Umbilical cord (tissue), 2 donors: Measurements from ENCODE around the gene IQGAP2. TPM values are rescaled to one million over a fixed set of nuclear protein-coding genes. Genes with fewer than 3 reads are reported as not detected.

Experiments used
- DNase-seq: peaks from one replicate; pipeline ENCODE4 v3.0.0-alpha.2; 2015; ENCODE audit warnings: low spot score
- total RNA-seq: library from RNA; depleted of rRNA; stranded (reverse); fragments of >200 nt; gene quantifications from one replicate; pipeline ENCODE4 v1.2.3, GENCODE V29; 2014; ENCODE audit warnings: low replicate concordance; ENCODE audit not compliant: insufficient read depth

Gene IQGAP2
- total RNA-seq, 1 donor from 2014 or later: 32.3 TPM

GRCh38 chr5:76383126-76383832 lies 19.8 kb upstream of the IQGAP2 start:
- DNase-seq: no peak

GRCh38 chr5:76384189-76384588 lies 18.9 kb upstream of the IQGAP2 start:
- no peak for DNase-seq

DNA sequence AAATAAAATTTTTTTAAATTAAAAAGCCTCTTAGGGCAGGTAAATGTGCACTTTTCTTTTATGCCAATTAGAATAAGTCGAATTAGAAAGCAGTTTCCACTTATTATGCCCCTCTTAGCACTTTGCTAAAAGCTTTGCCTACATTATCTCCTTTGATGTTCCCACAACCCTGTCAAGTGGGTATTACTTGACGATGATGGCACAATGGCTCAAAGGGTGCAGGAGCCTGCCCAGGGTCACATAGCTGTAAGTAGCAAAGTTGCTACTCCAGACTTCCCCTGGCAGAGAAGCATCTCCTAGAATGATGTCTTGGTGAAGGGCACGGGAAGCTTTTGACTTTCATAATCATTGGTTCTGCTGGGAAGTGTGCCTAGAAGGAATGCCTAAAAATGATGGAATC lies 18.4 kb upstream of the IQGAP2 start:
- no peak for DNase-seq

- DNase-seq: no peak
These were observed 17.5 kb upstream of the IQGAP2 start for GRCh38 chr5:76385540-76385939.

- DNase-seq: no peak
These were observed 16.7 kb upstream of the IQGAP2 start for GRCh38 chr5:76386360-76386759.

GRCh38 chr5:76388236-76388635 lies 14.8 kb upstream of the IQGAP2 start:
- peak; percentile 38 for DNase-seq

DNA sequence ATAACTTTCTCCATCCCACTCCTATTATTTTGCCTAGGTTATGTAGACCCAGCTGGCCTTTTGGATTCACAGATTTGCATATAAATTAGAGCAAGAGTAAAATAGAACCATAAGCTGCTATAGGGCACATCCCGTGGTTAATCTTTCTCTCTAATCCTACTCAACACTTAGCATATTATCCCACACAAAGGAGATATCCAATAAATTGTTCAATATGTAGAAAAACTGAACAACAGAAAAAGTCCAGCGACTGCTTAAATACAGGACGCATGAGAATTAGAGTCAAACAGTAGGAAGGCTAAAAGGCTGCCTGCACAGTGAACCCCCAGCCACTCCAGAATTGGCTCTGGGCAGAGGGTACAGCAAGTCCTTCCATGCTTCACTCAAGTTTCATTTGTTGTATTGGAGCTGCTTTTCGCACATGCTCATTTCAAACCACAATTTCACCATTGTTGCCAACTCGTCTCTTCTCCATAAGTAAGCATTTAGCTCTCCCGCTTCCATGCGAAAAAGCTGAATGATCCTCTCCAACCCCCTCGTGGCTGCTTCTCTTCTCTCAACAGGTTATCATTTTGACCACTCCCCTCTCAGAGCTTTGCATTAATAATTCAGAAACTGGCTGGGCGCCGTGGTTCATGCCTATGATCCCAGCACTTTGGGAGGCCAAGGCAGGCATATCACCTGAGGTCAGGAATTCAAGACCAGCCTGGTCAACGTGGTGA lies 14.1 kb upstream of the IQGAP2 start:
- DNase-seq: no peak

DNA sequence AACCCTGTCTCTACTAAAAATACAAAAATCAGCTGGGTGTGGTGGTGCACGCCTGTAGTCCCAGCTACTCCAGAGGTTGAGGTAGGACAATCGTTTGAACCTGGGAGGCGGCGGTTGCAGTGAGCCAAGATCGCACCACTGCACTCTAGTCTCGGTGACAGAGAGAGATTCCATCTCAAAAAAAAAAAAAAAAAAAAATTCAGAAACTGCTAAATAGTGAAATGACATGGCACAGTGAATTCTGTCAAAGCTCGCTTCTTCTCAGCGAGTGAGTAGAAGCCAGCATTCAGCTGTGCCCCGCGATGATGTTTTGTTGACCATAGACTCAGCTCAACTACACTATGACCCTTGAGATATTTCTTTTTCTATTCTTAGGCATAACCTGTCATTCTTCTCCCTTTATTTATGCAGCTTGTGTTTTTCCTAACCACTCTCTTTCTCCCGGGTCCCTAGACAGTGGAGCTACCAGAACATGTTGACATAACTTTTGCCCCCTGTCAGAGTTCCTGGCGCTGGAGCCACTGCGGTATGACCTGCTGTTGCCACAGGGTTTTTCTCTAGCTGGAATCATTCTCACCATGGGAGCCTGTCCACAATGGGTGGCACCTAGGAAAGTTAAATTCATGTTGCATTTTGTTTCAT lies 13.5 kb upstream of the IQGAP2 start:
- no peak for DNase-seq

- DNase-seq: no peak
These were observed 12.1 kb upstream of the IQGAP2 start for GRCh38 chr5:76391014-76391413.

- no peak for DNase-seq
These were observed 9.9 kb upstream of the IQGAP2 start for GRCh38 chr5:76393035-76393680.

DNA sequence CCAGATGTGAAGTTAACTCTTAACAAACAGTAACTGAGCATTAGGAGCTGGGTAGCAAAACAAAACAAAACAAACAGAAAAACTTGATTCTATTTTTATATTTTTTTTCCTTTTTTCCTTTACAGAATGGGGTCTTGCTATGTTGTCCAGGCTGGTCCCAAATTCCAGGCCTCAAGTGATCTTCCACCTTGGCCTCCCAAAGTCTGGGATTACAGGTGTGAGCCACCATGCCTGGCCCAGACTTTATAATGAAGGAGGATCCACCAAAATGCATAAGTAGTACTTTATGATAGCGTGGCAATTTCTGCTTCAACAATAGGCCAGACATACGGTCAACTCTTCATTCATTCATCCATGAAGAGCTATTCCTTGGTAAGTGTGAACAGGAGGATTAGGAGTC lies 5.9 kb upstream of the IQGAP2 start:
- DNase-seq: no peak

- DNase-seq: no peak
These were observed 3.8 kb upstream of the IQGAP2 start for GRCh38 chr5:76399268-76399667.

DNA sequence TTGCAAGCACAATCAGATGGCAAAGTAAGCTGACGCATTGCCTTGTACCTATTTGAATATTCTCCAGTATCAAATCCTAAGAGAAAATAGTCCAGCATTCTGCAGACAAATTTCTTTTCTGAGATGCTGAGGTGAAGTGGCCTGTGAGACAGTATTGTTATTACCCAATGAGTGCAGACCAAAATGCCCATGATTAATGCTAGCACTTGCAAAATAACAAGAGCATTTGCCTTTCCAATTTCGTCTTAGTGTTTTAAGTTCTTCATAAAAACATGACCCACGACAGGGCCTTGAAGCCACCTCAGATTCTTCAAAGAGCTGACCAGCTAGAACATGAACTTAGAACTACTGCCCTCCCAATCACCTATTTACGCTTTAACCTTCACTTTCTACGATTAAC lies 2.6 kb upstream of the IQGAP2 start:
- DNase-seq: no peak

DNA sequence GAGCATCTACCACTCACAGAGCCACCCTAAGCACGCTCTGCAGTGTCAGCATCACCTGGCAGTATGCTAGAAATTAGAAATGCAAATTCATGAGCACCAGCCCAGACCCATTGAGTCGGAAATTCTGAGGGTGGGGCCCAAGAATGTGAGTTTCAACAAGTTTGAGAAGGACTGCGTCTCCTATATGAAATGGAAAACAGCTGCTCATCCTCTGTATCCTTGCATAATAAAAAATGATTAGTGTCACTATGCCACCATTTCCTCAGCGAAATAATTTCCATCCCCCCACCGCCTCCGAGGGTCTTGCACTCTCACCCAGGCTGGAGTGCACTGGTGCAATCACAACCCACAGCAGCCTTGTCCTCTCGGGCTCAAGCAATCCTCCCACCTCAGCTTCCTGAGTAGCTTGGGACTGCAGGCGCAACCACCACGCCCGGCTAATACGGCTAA lies 1.3 kb upstream of the IQGAP2 start:
- DNase-seq: no peak

- no peak for DNase-seq
These were observed 717 bp upstream of the IQGAP2 start for GRCh38 chr5:76402251-76402885.

- no peak for DNase-seq
These were observed 709 bp downstream of the IQGAP2 start for GRCh38 chr5:76403766-76404222.

- no peak for DNase-seq
These were observed 1.4 kb downstream of the IQGAP2 start for GRCh38 chr5:76404223-76405211.

DNA sequence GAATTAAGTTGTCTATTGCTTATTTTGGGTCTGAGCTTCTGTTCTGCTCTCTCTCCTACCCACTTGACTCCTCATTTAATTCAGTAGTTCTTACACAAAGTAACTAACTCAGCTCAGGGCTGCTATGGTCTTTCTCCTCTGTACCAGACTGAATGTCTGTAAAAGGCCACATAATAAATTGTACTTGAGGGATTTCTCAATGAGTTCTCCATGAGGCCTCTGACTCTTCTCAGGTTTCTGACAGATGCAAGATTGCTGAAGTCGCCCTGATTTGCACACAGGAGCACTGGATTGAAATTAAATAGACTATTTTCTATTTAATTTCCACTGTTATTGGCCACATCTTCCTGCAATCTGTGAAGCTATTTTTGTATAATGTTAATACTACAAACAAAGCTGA lies 2.9 kb downstream of the IQGAP2 start:
- DNase-seq: peak; percentile 26

DNA sequence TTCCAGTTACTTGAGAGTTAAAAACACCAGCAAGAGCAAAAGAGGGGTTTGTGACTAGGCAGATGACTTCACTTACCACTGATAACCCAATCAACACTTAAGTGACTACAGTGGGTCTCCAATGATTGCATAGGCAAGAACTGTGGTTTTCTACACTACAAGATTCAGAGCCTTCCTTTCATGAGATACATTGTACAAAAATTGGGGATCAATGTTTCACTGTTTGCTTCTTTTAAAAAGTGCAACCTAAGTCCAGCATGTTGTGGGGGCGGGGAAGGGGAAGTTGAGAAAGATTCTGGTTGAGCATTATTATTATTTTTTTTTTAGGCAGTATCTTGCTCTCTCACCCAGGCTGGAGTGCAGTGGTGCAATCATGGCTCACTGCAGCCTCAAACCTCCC lies 3.6 kb downstream of the IQGAP2 start:
- DNase-seq: no peak

DNA sequence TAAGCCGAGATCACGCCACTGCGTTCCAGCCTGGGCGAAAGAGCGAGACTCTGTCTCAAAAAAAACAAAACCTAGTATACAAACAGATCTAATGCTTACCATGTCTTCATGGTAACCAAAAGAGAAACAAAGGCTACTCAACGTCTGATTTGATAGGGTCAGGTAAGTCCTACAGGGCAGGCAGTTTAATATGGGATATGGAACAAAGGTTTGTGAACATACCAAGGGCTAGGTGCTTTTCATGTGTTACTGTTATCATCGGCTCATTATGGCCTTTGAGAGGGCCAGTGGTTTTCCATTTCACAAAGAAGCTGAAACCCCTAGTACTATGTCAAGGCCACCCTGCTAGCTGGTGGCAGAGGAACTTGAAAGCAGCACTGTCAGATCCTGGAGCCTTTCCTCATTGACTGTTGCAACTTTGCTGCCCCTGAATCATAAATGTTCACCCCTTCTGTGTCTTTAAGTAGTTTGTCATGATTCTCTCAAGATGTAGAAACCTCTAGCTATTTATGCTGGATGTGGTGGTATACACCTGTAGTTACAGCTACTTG lies 5.1 kb downstream of the IQGAP2 start:
- no peak for DNase-seq
